ENCODE data around the gene GAN.

Gene GAN

DNA sequence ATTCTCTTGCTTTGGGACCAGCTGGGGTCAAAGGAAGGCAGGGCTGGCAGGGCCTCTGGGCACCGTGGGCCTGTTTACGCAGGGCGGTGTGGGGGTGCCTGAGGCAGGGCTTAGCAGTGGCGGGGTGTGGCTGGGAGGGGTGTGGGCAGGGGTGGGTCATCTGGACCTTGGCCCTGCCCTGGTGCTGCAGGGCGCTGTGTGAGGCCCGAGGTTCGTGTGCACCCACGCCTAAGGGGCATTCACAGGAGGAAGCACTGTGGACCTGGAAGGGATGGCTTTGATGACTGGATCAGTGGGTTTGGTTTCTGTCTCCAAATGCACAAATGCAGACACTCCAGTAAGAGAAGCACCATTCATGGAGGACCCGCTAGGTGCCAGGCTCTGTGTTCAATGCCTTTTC is 39.0 kb upstream of the GAN start:
- no peak overlapping the region for H3K27ac ChIP-seq (replicated peaks)
- no peak for DNase-seq (ENCODE audit: low read depth in 1 of 2, low spot score in 1 of 2)
- H3K27me3 ChIP-seq (ENCODE audit: insufficient read depth, poor library complexity, severe bottlenecking): no peaks in the 10 kb centered on the region
- no peak overlapping the region for H3K4me3 ChIP-seq (replicated peaks; ENCODE audit: insufficient read depth, low read length)
- TF ChIP-seq, protein P1, sequence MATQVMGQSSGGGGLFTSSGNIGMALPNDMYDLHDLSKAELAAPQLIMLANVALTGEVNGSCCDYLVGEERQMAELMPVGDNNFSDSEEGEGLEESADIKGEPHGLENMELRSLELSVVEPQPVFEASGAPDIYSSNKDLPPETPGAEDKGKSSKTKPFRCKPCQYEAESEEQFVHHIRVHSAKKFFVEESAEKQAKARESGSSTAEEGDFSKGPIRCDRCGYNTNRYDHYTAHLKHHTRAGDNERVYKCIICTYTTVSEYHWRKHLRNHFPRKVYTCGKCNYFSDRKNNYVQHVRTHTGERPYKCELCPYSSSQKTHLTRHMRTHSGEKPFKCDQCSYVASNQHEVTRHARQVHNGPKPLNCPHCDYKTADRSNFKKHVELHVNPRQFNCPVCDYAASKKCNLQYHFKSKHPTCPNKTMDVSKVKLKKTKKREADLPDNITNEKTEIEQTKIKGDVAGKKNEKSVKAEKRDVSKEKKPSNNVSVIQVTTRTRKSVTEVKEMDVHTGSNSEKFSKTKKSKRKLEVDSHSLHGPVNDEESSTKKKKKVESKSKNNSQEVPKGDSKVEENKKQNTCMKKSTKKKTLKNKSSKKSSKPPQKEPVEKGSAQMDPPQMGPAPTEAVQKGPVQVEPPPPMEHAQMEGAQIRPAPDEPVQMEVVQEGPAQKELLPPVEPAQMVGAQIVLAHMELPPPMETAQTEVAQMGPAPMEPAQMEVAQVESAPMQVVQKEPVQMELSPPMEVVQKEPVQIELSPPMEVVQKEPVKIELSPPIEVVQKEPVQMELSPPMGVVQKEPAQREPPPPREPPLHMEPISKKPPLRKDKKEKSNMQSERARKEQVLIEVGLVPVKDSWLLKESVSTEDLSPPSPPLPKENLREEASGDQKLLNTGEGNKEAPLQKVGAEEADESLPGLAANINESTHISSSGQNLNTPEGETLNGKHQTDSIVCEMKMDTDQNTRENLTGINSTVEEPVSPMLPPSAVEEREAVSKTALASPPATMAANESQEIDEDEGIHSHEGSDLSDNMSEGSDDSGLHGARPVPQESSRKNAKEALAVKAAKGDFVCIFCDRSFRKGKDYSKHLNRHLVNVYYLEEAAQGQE (IDR thresholded peaks at IDR 0.05; ENCODE audit: insufficient replicate concordance, low read depth): no peak
- TF ChIP-seq GABPA (IDR thresholded peaks at IDR 0.05; ENCODE audit: low read depth) (no peak), SPI1 (IDR thresholded peaks at IDR 0.05; ENCODE audit: borderline replicate concordance, low read depth) (no peak), POLR2AphosphoS5 (IDR thresholded peaks at IDR 0.05; ENCODE audit: low read depth) (no peak)
- TF ChIP-seq, protein P2, sequence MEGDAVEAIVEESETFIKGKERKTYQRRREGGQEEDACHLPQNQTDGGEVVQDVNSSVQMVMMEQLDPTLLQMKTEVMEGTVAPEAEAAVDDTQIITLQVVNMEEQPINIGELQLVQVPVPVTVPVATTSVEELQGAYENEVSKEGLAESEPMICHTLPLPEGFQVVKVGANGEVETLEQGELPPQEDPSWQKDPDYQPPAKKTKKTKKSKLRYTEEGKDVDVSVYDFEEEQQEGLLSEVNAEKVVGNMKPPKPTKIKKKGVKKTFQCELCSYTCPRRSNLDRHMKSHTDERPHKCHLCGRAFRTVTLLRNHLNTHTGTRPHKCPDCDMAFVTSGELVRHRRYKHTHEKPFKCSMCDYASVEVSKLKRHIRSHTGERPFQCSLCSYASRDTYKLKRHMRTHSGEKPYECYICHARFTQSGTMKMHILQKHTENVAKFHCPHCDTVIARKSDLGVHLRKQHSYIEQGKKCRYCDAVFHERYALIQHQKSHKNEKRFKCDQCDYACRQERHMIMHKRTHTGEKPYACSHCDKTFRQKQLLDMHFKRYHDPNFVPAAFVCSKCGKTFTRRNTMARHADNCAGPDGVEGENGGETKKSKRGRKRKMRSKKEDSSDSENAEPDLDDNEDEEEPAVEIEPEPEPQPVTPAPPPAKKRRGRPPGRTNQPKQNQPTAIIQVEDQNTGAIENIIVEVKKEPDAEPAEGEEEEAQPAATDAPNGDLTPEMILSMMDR (IDR thresholded peaks at IDR 0.05; ENCODE audit: insufficient read depth, low read length): no peak

DNA sequence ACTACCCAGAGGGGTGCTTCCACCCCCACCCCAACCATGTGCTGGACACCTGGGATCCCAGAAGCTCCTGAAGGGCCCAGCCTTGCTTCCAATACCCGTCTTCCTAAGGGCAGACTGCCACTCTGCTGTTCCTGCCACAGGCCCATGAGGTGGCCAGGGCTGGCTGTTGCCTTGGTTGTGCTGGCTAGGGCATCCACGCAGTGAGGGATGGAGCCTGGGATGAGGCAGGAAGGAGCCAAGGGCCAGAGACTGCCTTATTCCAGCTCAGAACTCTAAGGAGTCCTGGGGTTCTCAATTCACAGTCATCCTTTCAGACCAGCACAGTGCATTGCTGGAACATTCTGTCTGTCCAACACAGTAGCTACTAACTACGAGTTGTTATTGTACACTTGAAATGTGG is 38.4 kb upstream of the GAN start:
- Histone ChIP-seq H3K27me3 (ENCODE audit: insufficient read depth, poor library complexity, severe bottlenecking) (no peaks in the 10 kb centered on the region), H3K27ac (replicated peaks) (no peak overlapping the region), H3K4me3 (replicated peaks; ENCODE audit: insufficient read depth, low read length) (no peak overlapping the region)
- TF ChIP-seq, protein P2 (IDR thresholded peaks at IDR 0.05; ENCODE audit: insufficient read depth, low read length): no peak
- TF ChIP-seq, protein P1 (IDR thresholded peaks at IDR 0.05; ENCODE audit: insufficient replicate concordance, low read depth): no peak
- TF ChIP-seq GABPA (IDR thresholded peaks at IDR 0.05; ENCODE audit: low read depth) (no peak), POLR2AphosphoS5 (IDR thresholded peaks at IDR 0.05; ENCODE audit: low read depth) (no peak), SPI1 (IDR thresholded peaks at IDR 0.05; ENCODE audit: borderline replicate concordance, low read depth) (no peak)
- DNase-seq (ENCODE audit: low read depth in 1 of 2, low spot score in 1 of 2): no peak

DNA sequence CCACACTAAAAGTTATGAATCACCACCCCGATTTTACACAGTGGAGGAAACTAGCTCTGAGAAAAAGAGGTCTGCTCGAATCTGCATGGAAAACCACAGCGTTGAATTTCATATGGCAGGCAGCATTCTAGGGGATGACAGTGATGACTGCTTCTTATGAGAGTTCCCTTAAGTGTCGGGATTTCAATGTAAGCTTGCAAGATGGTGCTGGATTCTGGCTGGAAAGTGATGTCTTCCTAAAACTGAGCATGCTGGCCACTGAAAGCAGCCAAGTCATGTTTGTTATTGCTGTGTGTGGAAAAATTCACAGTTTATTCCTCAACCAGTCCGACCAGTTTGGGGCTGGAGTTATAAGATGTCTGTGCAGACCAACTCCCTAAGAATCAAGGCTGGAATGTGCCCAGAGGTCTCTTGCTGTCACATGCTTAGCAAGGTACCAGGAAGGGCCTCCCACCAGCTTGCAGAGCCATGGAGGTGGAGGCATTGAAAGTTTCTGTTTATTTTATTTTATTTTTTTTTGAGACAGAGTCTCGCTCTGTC is 37.2 kb upstream of the GAN start:
- no peak for DNase-seq (ENCODE audit: low read depth in 1 of 2, low spot score in 1 of 2)
- H3K27ac ChIP-seq (replicated peaks): no peak overlapping the region
- no peak overlapping the region for H3K4me3 ChIP-seq (replicated peaks; ENCODE audit: insufficient read depth, low read length)
- TF ChIP-seq, protein P2 (IDR thresholded peaks at IDR 0.05; ENCODE audit: insufficient read depth, low read length): no peak
- TF ChIP-seq GABPA (IDR thresholded peaks at IDR 0.05; ENCODE audit: low read depth): no peak
- no peaks in the 10 kb centered on the region for H3K27me3 ChIP-seq (ENCODE audit: insufficient read depth, poor library complexity, severe bottlenecking)

DNA sequence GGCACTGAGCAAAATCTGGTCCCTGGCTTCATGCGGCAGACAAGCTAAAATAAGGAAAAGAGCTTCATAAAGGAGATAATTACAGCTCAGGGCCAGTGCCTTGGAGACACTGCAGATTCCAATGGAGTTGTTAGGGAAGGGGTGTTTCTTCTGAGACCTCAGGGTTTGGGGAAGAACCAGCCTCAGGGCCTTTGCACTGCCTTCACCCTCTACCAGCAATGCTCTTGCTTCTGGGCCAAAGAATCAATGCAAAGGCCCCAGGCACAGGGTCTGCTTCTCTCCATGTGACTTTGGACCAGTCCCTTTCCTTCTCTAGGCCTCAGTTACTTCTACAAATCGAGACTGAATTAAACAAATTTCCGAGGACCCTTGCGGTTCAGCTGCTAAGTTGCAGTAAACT is 36.2 kb upstream of the GAN start:
- no peak for DNase-seq (ENCODE audit: low read depth in 1 of 2, low spot score in 1 of 2)
- Histone ChIP-seq H3K4me3 (replicated peaks; ENCODE audit: insufficient read depth, low read length) (no peak overlapping the region), H3K27me3 (ENCODE audit: insufficient read depth, poor library complexity, severe bottlenecking) (no peaks in the 10 kb centered on the region), H3K27ac (replicated peaks) (no peak overlapping the region)
- TF ChIP-seq GABPA (IDR thresholded peaks at IDR 0.05; ENCODE audit: low read depth) (no peak), SPI1 (IDR thresholded peaks at IDR 0.05; ENCODE audit: borderline replicate concordance, low read depth) (no peak), POLR2AphosphoS5 (IDR thresholded peaks at IDR 0.05; ENCODE audit: low read depth) (no peak)
- TF ChIP-seq, protein P1 (IDR thresholded peaks at IDR 0.05; ENCODE audit: insufficient replicate concordance, low read depth): no peak
- TF ChIP-seq, protein P2 (IDR thresholded peaks at IDR 0.05; ENCODE audit: insufficient read depth, low read length): no peak

Measured in HL-60 (cell line).